ENCODE data around the gene SLC47A2. TPM values are rescaled to one million over a fixed set of nuclear protein-coding genes. Genes with fewer than 3 reads are reported as not detected.

The SLC47A2 gene
- total RNA-seq, 2 experiments from 2014 or later: not detected

- Mint-ChIP-seq H3K4me1 (ENCODE audit: low read depth) (no peaks in the 10 kb centered on the region), H3K36me3 (no peaks in the 10 kb centered on the region), H3K9me3 (no peaks in the 10 kb centered on the region), H3K4me3 (no peak overlapping the region), H3K27me3 (no peaks in the 10 kb centered on the region), H3K27ac (no peak overlapping the region)
- ChIA-PET CTCF (interaction anchor here (0.8 to 1.4 kb wide), 2 partner anchors 52 to 57 kb away, joined by 3 read pairs; no protein-coding TSS in a partner anchor), POLR2A (no interaction called here)
- intact Hi-C loops (cut with micrococcal nuclease): no loop called here
- DNase-seq: no peak
Measured at GRCh38 chr17:19709841-19710240, 6.5 kb downstream of the SLC47A2 start.

- no peak for DNase-seq
- POLR2A ChIA-PET: no interaction called here
- H3K27me3 Mint-ChIP-seq: no peaks in the 10 kb centered on the region
- no peaks in the 10 kb centered on the region for H3K9me3 Mint-ChIP-seq
- H3K4me3 Mint-ChIP-seq: no peak overlapping the region
- H3K27ac Mint-ChIP-seq: no peak overlapping the region
- H3K36me3 Mint-ChIP-seq: no peaks in the 10 kb centered on the region
- CTCF ChIA-PET: no interaction called here
- H3K4me1 Mint-ChIP-seq (ENCODE audit: low read depth): no peaks in the 10 kb centered on the region
- intact Hi-C loops (cut with micrococcal nuclease): no loop called here
Measured at GRCh38 chr17:19708431-19709175, 7.8 kb downstream of the SLC47A2 start.

GRCh38 chr17:19707728-19708221 lies 8.6 kb downstream of the SLC47A2 start:
- no peaks in the 10 kb centered on the region for H3K4me1 Mint-ChIP-seq (ENCODE audit: low read depth)
- H3K4me3 Mint-ChIP-seq: no peak overlapping the region
- no peak for DNase-seq
- H3K36me3 Mint-ChIP-seq: no peaks in the 10 kb centered on the region
- H3K27ac Mint-ChIP-seq: no peak overlapping the region
- intact Hi-C loops (cut with micrococcal nuclease): no loop called here
- H3K9me3 Mint-ChIP-seq: no peaks in the 10 kb centered on the region
- no peaks in the 10 kb centered on the region for H3K27me3 Mint-ChIP-seq
- POLR2A ChIA-PET: no interaction called here
- CTCF ChIA-PET: interaction anchor here (1.6 kb wide), 1 partner anchor 37 kb away, joined by 4 read pairs; no protein-coding TSS in a partner anchor

GRCh38 chr17:19706791-19707727 lies 9.3 kb downstream of the SLC47A2 start:
- no peaks in the 10 kb centered on the region for H3K4me1 Mint-ChIP-seq (ENCODE audit: low read depth)
- H3K36me3 Mint-ChIP-seq: no peaks in the 10 kb centered on the region
- no peak overlapping the region for H3K27ac Mint-ChIP-seq
- no peaks in the 10 kb centered on the region for H3K9me3 Mint-ChIP-seq
- no peak for DNase-seq
- CTCF ChIA-PET: interaction anchor here (1.6 kb wide), 1 partner anchor 38 kb away, joined by 4 read pairs; no protein-coding TSS in a partner anchor
- H3K27me3 Mint-ChIP-seq: no peaks in the 10 kb centered on the region
- intact Hi-C loops (cut with micrococcal nuclease): no loop called here
- POLR2A ChIA-PET: no interaction called here
- no peak overlapping the region for H3K4me3 Mint-ChIP-seq

GRCh38 chr17:19705771-19706770 lies 10.3 kb downstream of the SLC47A2 start:
- Mint-ChIP-seq H3K36me3 (no peaks in the 10 kb centered on the region), H3K27ac (no peak overlapping the region), H3K27me3 (no peaks in the 10 kb centered on the region), H3K9me3 (no peaks in the 10 kb centered on the region), H3K4me1 (ENCODE audit: low read depth) (no peaks in the 10 kb centered on the region), H3K4me3 (no peak overlapping the region)
- DNase-seq: no peak
- POLR2A ChIA-PET: no interaction called here
- intact Hi-C loops (cut with micrococcal nuclease): no loop called here
- CTCF ChIA-PET: interaction anchor here (1.6 kb wide), 1 partner anchor 39 kb away, joined by 4 read pairs; no protein-coding TSS in a partner anchor

GRCh38 chr17:19705201-19705600 lies 11.2 kb downstream of the SLC47A2 start:
- Mint-ChIP-seq H3K4me3 (no peak overlapping the region), H3K9me3 (no peaks in the 10 kb centered on the region), H3K36me3 (no peaks in the 10 kb centered on the region), H3K4me1 (ENCODE audit: low read depth) (no peaks in the 10 kb centered on the region), H3K27me3 (no peaks in the 10 kb centered on the region), H3K27ac (no peak overlapping the region)
- intact Hi-C loops (cut with micrococcal nuclease): no loop called here
- DNase-seq: no peak
- ChIA-PET POLR2A (no interaction called here), CTCF (no interaction called here)

- no peak for DNase-seq
- no peaks in the 10 kb centered on the region for H3K36me3 Mint-ChIP-seq
- no peaks in the 10 kb centered on the region for H3K9me3 Mint-ChIP-seq
- no peak overlapping the region for H3K4me3 Mint-ChIP-seq
- no peak overlapping the region for H3K27ac Mint-ChIP-seq
- no peaks in the 10 kb centered on the region for H3K4me1 Mint-ChIP-seq (ENCODE audit: low read depth)
- H3K27me3 Mint-ChIP-seq: no peaks in the 10 kb centered on the region
- POLR2A ChIA-PET: no interaction called here
- intact Hi-C loops (cut with micrococcal nuclease): no loop called here
- CTCF ChIA-PET: no interaction called here
Measured at GRCh38 chr17:19703828-19704613, 12.4 kb downstream of the SLC47A2 start.

- CTCF ChIA-PET: interaction anchor here (0.6 kb wide), 1 partner anchor 7 kb away, joined by 3 read pairs; no protein-coding TSS in a partner anchor
- H3K27ac Mint-ChIP-seq: no peak overlapping the region
Measured at GRCh38 chr17:19703106-19703827, 13.1 kb downstream of the SLC47A2 start.

GRCh38 chr17:19702217-19702641 lies 14.2 kb downstream of the SLC47A2 start:
- Mint-ChIP-seq H3K4me3 (no peak overlapping the region), H3K9me3 (no peaks in the 10 kb centered on the region), H3K36me3 (no peaks in the 10 kb centered on the region), H3K4me1 (ENCODE audit: low read depth) (no peaks in the 10 kb centered on the region), H3K27ac (no peak overlapping the region), H3K27me3 (no peaks in the 10 kb centered on the region)
- CTCF ChIA-PET: interaction anchor here (1.1 to 1.5 kb wide), 2 partner anchors 60 to 339 kb away, joined by 3 to 5 read pairs; partner anchors contain the start of gene B9D1
- POLR2A ChIA-PET: no interaction called here
- intact Hi-C loops (cut with micrococcal nuclease): no loop called here
- DNase-seq: no peak

More at GRCh38 chr17:19703106-19703827, 13.1 kb downstream of the SLC47A2 start:
- intact Hi-C loops (cut with micrococcal nuclease): no loop called here
- Mint-ChIP-seq H3K4me1 (ENCODE audit: low read depth) (no peaks in the 10 kb centered on the region), H3K36me3 (no peaks in the 10 kb centered on the region), H3K27me3 (no peaks in the 10 kb centered on the region), H3K9me3 (no peaks in the 10 kb centered on the region), H3K4me3 (no peak overlapping the region)
- POLR2A ChIA-PET: no interaction called here
- DNase-seq: no peak

- ChIA-PET POLR2A (no interaction called here), CTCF (no interaction called here)
- intact Hi-C loops (cut with micrococcal nuclease): no loop called here
- Mint-ChIP-seq H3K36me3 (peaks cover 2% of the 10 kb centered on the region), H3K9me3 (no peaks in the 10 kb centered on the region), H3K27me3 (no peaks in the 10 kb centered on the region), H3K4me3 (no peak overlapping the region), H3K4me1 (ENCODE audit: low read depth) (no peaks in the 10 kb centered on the region), H3K27ac (no peak overlapping the region)
- no peak for DNase-seq
Measured at GRCh38 chr17:19686400-19687090, 29.8 kb downstream of the SLC47A2 start.
